RPMI8226 (cell line): Measurements from ENCODE around the gene POU2F3.
A peak's percentile ranks its signal among the peaks of the same experiment; 100 is the strongest.
"Not testable (repeated sequence)": the region's sequence is repeated elsewhere in the genome, so short reads cannot be mapped to it uniquely, and the experiment has no call there.

Experiments used
- DNase-seq: peaks from one replicate; pipeline ENCODE4 v3.0.0-alpha.2; 2015

POU2F3 gene

GRCh38 chr11:120226714-120227113, 13.2 kb upstream of the POU2F3 start:
- DNase-seq = no peak

GRCh38 chr11:120227228-120227852, 12.6 kb upstream of the POU2F3 start:
- DNase-seq = no peak

- DNase-seq = no peak
Observed at GRCh38 chr11:120228794-120229384, 11.1 kb upstream of the POU2F3 start.

GRCh38 chr11:120229451-120230424, 10.2 kb upstream of the POU2F3 start:
- DNase-seq = peak; percentile 6

GRCh38 chr11:120230433-120231071, 9.4 kb upstream of the POU2F3 start:
- no peak for DNase-seq

GRCh38 chr11:120231963-120232362, 8.0 kb upstream of the POU2F3 start:
- DNase-seq = no peak

- no peak for DNase-seq
Observed at GRCh38 chr11:120233207-120233803, 6.6 kb upstream of the POU2F3 start.

- peak; percentile 60 for DNase-seq
Observed at GRCh38 chr11:120235024-120235628, 4.8 kb upstream of the POU2F3 start.

- DNase-seq = no peak
Observed at GRCh38 chr11:120236169-120237107, 3.5 kb upstream of the POU2F3 start.

GRCh38 chr11:120238968-120239620, 846 bp upstream of the POU2F3 start:
- DNase-seq = no peak

GRCh38 chr11:120240866-120241265, 926 bp downstream of the POU2F3 start:
- DNase-seq = no peak

GRCh38 chr11:120241277-120241676, 1.3 kb downstream of the POU2F3 start:
- no peak for DNase-seq

- no peak for DNase-seq
Observed at GRCh38 chr11:120243221-120243620, 3.3 kb downstream of the POU2F3 start.

- DNase-seq = no peak
Observed at GRCh38 chr11:120244476-120245365, 4.8 kb downstream of the POU2F3 start.

- no peak for DNase-seq
Observed at GRCh38 chr11:120245434-120245833, 5.5 kb downstream of the POU2F3 start.

GRCh38 chr11:120248551-120249278, 8.8 kb downstream of the POU2F3 start:
- no peak for DNase-seq

GRCh38 chr11:120249279-120250262, 9.6 kb downstream of the POU2F3 start:
- DNase-seq = no peak

- not testable (repeated sequence) for DNase-seq
Observed at GRCh38 chr11:120253377-120253776, 13.4 kb downstream of the POU2F3 start.
